ENCODE measurements around the gene MAT2A.
"Not testable (repeated sequence)": the region's sequence is repeated elsewhere in the genome, so short reads cannot be mapped to it uniquely, and the experiment has no call there.

The MAT2A gene

GRCh38 chr2:85542777-85543176 is 3.8 kb downstream of the MAT2A start:
- H3K36me3 ChIP-seq (ENCODE audit: control insufficient read depth, insufficient read depth, low read length) = peaks cover 34% of the 10 kb centered on the region
- no peaks in the 10 kb centered on the region for H3K9me3 ChIP-seq (ENCODE audit: control insufficient read depth, insufficient read depth, low read length)
- H3K9ac ChIP-seq (ENCODE audit: low read depth, low read length) = no peak overlapping the region
- peaks cover 10% of the 10 kb centered on the region for H3K4me1 ChIP-seq (ENCODE audit: control insufficient read depth, insufficient read depth, low read length)
- H3K4me3 ChIP-seq (ENCODE audit: low read depth, low read length) = no peak overlapping the region
- no peaks in the 10 kb centered on the region for H3K27me3 ChIP-seq (ENCODE audit: control insufficient read depth, insufficient read depth, low read length)

DNA sequence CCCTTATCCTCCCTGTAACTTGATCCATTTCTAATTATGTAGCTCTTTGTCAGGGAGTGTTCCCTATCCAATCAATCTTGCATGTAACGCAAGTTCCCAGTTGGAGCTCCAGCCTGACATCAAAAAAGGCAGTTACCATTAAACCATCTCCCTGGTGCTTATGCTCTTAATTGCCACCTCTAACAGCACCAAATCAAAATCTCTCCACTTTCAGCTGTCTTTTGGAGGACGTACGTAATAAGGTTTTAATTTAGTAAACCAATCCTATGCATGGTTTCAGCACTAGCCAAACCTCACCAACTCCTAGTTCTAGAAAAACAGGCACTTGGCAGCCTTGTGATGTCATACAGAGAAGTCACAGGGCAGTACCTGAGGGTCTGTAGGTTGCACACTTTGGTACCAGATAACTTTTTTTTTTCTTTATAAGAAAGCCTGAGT is 5.3 kb downstream of the MAT2A start:
- H3K27me3 ChIP-seq (ENCODE audit: control insufficient read depth, insufficient read depth, low read length); H3K4me1 ChIP-seq (ENCODE audit: control insufficient read depth, insufficient read depth, low read length); H3K9ac ChIP-seq (ENCODE audit: low read depth, low read length); H3K9me3 ChIP-seq (ENCODE audit: control insufficient read depth, insufficient read depth, low read length); H3K4me3 ChIP-seq (ENCODE audit: low read depth, low read length): not testable (repeated sequence)
- peaks cover 31% of the 10 kb centered on the region for H3K36me3 ChIP-seq (ENCODE audit: control insufficient read depth, insufficient read depth, low read length)

GRCh38 chr2:85544915-85545779 is 6.2 kb downstream of the MAT2A start:
- not testable (repeated sequence) for H3K27me3 ChIP-seq (ENCODE audit: control insufficient read depth, insufficient read depth, low read length); H3K9ac ChIP-seq (ENCODE audit: low read depth, low read length); H3K4me3 ChIP-seq (ENCODE audit: low read depth, low read length); H3K4me1 ChIP-seq (ENCODE audit: control insufficient read depth, insufficient read depth, low read length); H3K9me3 ChIP-seq (ENCODE audit: control insufficient read depth, insufficient read depth, low read length)
- H3K36me3 ChIP-seq (ENCODE audit: control insufficient read depth, insufficient read depth, low read length) = peaks cover 34% of the 10 kb centered on the region

- H3K27me3 ChIP-seq (ENCODE audit: control insufficient read depth, insufficient read depth, low read length) = no peaks in the 10 kb centered on the region
- H3K4me3 ChIP-seq (ENCODE audit: low read depth, low read length) = no peak overlapping the region
- H3K9me3 ChIP-seq (ENCODE audit: control insufficient read depth, insufficient read depth, low read length) = no peaks in the 10 kb centered on the region
- no peak overlapping the region for H3K9ac ChIP-seq (ENCODE audit: low read depth, low read length)
- H3K4me1 ChIP-seq (ENCODE audit: control insufficient read depth, insufficient read depth, low read length) = peaks cover 10% of the 10 kb centered on the region
- H3K36me3 ChIP-seq (ENCODE audit: control insufficient read depth, insufficient read depth, low read length) = peaks cover 38% of the 10 kb centered on the region
Observed at GRCh38 chr2:85545780-85546240, 6.8 kb downstream of the MAT2A start.

GRCh38 chr2:85547089-85547858 is 8.3 kb downstream of the MAT2A start:
- Histone ChIP-seq H3K9ac (ENCODE audit: low read depth, low read length) (no peak overlapping the region), H3K4me3 (ENCODE audit: low read depth, low read length) (no peak overlapping the region), H3K36me3 (ENCODE audit: control insufficient read depth, insufficient read depth, low read length) (peaks cover 40% of the 10 kb centered on the region), H3K4me1 (ENCODE audit: control insufficient read depth, insufficient read depth, low read length) (no peaks in the 10 kb centered on the region), H3K27me3 (ENCODE audit: control insufficient read depth, insufficient read depth, low read length) (no peaks in the 10 kb centered on the region), H3K9me3 (ENCODE audit: control insufficient read depth, insufficient read depth, low read length) (no peaks in the 10 kb centered on the region)

- no peak overlapping the region for H3K9ac ChIP-seq (ENCODE audit: low read depth, low read length)
- H3K4me3 ChIP-seq (ENCODE audit: low read depth, low read length) = no peak overlapping the region
- peaks cover 38% of the 10 kb centered on the region for H3K36me3 ChIP-seq (ENCODE audit: control insufficient read depth, insufficient read depth, low read length)
- no peaks in the 10 kb centered on the region for H3K27me3 ChIP-seq (ENCODE audit: control insufficient read depth, insufficient read depth, low read length)
- H3K4me1 ChIP-seq (ENCODE audit: control insufficient read depth, insufficient read depth, low read length) = no peaks in the 10 kb centered on the region
- H3K9me3 ChIP-seq (ENCODE audit: control insufficient read depth, insufficient read depth, low read length) = no peaks in the 10 kb centered on the region
Observed at GRCh38 chr2:85547859-85548607, 9.1 kb downstream of the MAT2A start.

- peaks cover 39% of the 10 kb centered on the region for H3K36me3 ChIP-seq (ENCODE audit: control insufficient read depth, insufficient read depth, low read length)
- no peak overlapping the region for H3K9ac ChIP-seq (ENCODE audit: low read depth, low read length)
- no peaks in the 10 kb centered on the region for H3K27me3 ChIP-seq (ENCODE audit: control insufficient read depth, insufficient read depth, low read length)
- no peaks in the 10 kb centered on the region for H3K9me3 ChIP-seq (ENCODE audit: control insufficient read depth, insufficient read depth, low read length)
- H3K4me1 ChIP-seq (ENCODE audit: control insufficient read depth, insufficient read depth, low read length) = no peaks in the 10 kb centered on the region
- H3K4me3 ChIP-seq (ENCODE audit: low read depth, low read length) = no peak overlapping the region
Observed at GRCh38 chr2:85548608-85548900, 9.6 kb downstream of the MAT2A start.

DNA sequence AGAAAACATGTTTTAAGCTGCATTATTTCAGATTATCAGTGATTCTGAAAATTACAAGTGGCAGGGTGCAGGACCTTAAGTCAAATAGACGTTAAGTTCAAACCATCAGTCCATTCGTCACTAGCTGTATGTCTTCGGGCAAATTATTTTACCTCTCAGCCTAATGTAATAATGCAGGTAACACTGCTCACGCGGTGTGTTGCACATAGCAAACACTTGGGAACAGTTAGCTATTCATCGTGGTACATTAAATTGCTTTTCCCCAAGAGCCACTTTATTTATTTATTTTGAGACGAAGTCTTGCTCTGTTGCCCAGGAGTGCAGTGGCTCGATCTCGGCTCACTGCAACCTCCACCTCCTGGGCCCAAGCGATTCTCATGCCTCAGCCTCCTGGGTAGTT is 10.1 kb downstream of the MAT2A start:
- no peaks in the 10 kb centered on the region for H3K27me3 ChIP-seq (ENCODE audit: control insufficient read depth, insufficient read depth, low read length)
- H3K36me3 ChIP-seq (ENCODE audit: control insufficient read depth, insufficient read depth, low read length) = peaks cover 39% of the 10 kb centered on the region
- H3K9me3 ChIP-seq (ENCODE audit: control insufficient read depth, insufficient read depth, low read length) = no peaks in the 10 kb centered on the region
- H3K9ac ChIP-seq (ENCODE audit: low read depth, low read length) = no peak overlapping the region
- H3K4me3 ChIP-seq (ENCODE audit: low read depth, low read length) = no peak overlapping the region
- no peaks in the 10 kb centered on the region for H3K4me1 ChIP-seq (ENCODE audit: control insufficient read depth, insufficient read depth, low read length)

- Histone ChIP-seq H3K4me1 (ENCODE audit: control insufficient read depth, insufficient read depth, low read length) (no peaks in the 10 kb centered on the region), H3K9ac (ENCODE audit: low read depth, low read length) (no peak overlapping the region), H3K27me3 (ENCODE audit: control insufficient read depth, insufficient read depth, low read length) (no peaks in the 10 kb centered on the region), H3K9me3 (ENCODE audit: control insufficient read depth, insufficient read depth, low read length) (no peaks in the 10 kb centered on the region), H3K36me3 (ENCODE audit: control insufficient read depth, insufficient read depth, low read length) (peaks cover 39% of the 10 kb centered on the region), H3K4me3 (ENCODE audit: low read depth, low read length) (no peak overlapping the region)
Observed at GRCh38 chr2:85549826-85550225, 10.9 kb downstream of the MAT2A start.

DNA sequence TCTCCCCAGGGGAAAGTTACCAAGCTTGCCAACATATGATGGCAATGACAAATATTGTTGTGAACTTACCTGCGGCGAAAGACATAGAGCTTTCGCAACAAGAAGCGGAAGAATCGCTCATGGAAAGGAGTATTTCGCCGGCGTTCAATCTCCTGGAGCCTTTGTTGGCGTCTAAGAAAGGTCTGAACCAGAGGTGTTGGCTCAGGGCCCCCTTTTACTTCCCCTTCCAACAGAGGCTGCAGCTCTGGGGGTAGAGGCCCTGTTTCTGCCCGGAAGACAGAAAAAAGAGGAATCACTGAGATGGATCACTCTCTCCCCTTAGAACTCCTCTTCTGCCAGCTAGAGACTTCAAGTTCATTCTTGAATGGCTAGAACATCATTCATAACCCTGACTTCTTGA is 11.5 kb downstream of the MAT2A start:
- Histone ChIP-seq H3K36me3 (ENCODE audit: control insufficient read depth, insufficient read depth, low read length) (peaks cover 37% of the 10 kb centered on the region), H3K27me3 (ENCODE audit: control insufficient read depth, insufficient read depth, low read length) (no peaks in the 10 kb centered on the region), H3K4me3 (ENCODE audit: low read depth, low read length) (no peak overlapping the region), H3K4me1 (ENCODE audit: control insufficient read depth, insufficient read depth, low read length) (no peaks in the 10 kb centered on the region), H3K9ac (ENCODE audit: low read depth, low read length) (no peak overlapping the region), H3K9me3 (ENCODE audit: control insufficient read depth, insufficient read depth, low read length) (no peaks in the 10 kb centered on the region)

- Histone ChIP-seq H3K9ac (ENCODE audit: low read depth, low read length) (no peak overlapping the region), H3K4me1 (ENCODE audit: control insufficient read depth, insufficient read depth, low read length) (no peaks in the 10 kb centered on the region), H3K9me3 (ENCODE audit: control insufficient read depth, insufficient read depth, low read length) (no peaks in the 10 kb centered on the region), H3K27me3 (ENCODE audit: control insufficient read depth, insufficient read depth, low read length) (no peaks in the 10 kb centered on the region), H3K4me3 (ENCODE audit: low read depth, low read length) (no peak overlapping the region), H3K36me3 (ENCODE audit: control insufficient read depth, insufficient read depth, low read length) (peaks cover 35% of the 10 kb centered on the region)
Observed at GRCh38 chr2:85551698-85552678, 13.0 kb downstream of the MAT2A start.

Measured in iPS-15b (cell line).